Mesangial cell (primary cell): ENCODE data around the gene DCHS2. TPM values are rescaled to one million over a fixed set of nuclear protein-coding genes. Genes with fewer than 3 reads are reported as not detected.

ENCODE experiments used
- total RNA-seq: library from RNA; depleted of rRNA; stranded (reverse); fragments of >200 nt; gene quantifications from 2 replicates; pipeline ENCODE4 v1.2.3, GENCODE V29; 2015

DCHS2 gene, protein sequence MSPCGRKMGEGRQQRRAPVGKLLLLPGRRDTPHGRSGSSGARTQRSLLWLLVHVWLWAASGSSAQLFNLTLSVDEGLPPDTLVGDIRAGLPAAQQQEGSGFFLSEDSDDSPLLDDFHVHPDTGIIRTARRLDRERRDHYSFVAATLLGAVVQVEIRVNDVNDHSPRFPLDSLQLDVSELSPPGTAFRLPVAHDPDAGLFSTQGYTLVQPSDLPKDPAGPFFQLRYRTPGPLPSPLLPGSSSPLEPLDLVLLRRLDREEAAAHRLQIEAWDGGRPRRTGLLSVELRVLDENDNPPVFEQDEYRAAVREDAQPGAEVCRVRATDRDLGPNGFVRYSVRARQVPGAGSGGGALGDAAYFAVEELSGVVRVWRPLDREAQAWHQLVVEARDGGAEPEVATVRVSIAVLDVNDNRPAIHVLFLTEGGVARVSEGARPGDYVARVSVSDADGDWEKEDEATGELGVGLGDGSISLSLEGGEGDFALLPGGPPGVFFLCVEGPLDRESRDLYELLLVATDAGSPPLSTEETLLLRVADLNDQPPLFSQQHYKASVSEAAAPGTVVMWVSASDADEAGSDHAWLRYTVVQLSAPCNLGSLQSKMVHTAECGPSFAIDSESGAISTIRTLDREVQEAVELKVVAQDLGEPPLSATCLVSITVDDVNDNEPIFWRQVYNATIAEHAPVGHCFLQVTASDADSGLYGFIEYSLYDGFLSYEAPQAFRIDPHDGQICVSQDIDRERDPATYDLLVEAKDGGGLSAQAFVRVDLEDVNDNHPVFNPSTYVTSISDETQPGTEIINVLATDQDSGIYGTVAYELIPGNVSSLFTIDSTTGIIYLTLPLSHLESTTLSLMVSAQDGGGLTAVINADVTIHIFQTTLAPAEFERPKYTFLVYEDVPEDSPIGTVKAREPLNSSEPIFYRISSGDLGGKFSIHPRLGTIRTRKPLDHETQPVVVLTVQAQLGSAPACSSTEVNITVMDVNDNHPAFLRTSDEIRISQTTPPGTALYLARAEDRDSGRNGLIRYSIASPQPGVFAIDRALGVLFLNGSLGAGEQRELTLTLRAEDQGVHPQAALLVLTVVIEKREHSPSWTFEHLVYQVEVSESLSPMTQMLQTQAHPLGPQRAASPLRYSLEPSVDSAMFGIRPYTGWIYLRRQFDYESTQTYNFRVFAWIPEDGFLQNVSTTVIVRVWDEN (N-terminal part only)
- total RNA-seq: 0.49 and 6.6 TPM in 2 replicates

DNA sequence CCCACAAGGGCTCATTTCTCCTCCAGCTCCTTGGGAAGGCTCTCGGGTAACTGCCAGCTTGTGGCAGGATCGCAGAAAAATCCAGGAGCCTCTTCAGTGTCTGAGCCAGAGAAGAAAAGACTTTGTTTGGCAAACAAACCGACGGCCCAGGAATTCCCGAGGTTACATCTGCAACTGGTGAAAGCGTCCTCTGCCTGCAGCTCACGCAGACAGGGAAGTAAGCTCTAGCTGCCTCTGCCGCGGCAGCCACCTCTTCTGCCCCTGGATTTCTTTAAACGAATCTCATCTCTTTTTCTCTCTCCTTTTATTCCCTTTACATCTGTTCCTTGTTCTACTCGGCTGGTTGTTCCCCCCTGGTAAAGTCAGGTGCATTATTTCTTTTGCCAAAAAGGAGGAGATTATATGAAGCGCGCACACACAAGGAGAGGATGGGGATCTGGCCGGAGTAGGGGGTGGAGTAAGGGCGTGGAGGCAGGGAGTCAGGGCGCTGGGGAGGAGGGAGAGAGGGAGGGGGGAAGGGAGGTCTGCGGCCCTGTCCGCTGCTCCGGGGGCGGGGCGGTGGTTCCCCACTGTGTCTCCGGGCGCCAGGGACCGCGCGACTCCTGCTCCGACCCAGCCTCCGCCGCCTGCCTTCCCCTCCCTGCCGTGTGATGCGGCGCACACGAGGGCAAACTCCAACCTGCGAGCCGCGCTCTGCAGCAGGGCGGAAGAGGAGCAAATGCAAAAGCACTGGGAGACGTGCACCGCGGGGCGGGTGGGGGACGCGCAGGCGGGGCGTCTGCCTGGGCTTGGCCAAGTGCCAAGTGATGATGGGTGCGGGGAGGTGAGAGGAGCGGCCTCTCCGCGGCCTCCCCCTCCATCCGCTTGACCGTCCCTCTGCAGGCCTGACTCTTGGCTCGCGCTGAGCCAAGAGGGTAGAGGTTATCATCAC is at the start of gene DCHS2:
TSS of gene DCHS2 (minus strand) at position 459 of the 931 bp plus-strand sequence. CDS start at position 15, 444 bp downstream.

Other genes starting within 250 kb of the DCHS2 start
- 47.4 and 56.2 TPM in 2 replicates for gene PLRG1, start 58.6 kb upstream of the DCHS2 start, total RNA-seq
- gene FGB, start 71.2 kb upstream of the DCHS2 start, total RNA-seq: 14.3 and 35.5 TPM in 2 replicates
- gene FGA, start 98.9 kb upstream of the DCHS2 start, total RNA-seq: 0.16 and 0.63 TPM in 2 replicates
- 0.33 TPM in 1 of 2 replicates, not detected in the other for gene FGG, start 120.9 kb upstream of the DCHS2 start, total RNA-seq